BLaER1 (cell line): ENCODE data around the gene MITF.
A peak's percentile ranks its signal among the peaks of the same experiment; 100 is the strongest.
"Not testable (repeated sequence)": the region's sequence is repeated elsewhere in the genome, so short reads cannot be mapped to it uniquely, and the experiment has no call there.

ENCODE experiments used
- H3K27ac ChIP-seq: shearing (Covaris generic); formaldehyde crosslinking; 2 replicates; pipeline ENCODE4 v1.8.1; 2022
- H3K27me3 ChIP-seq: shearing (Covaris generic); formaldehyde crosslinking; 2 replicates; pipeline ENCODE4 v1.8.1; 2022
- H3K36me3 ChIP-seq: shearing (Covaris generic); formaldehyde crosslinking; 2 replicates; pipeline ENCODE4 v1.8.1; 2022
- H3K4me1 ChIP-seq: shearing (Covaris generic); formaldehyde crosslinking; 2 replicates; pipeline ENCODE4 v1.8.1; 2022
- H3K4me2 ChIP-seq: shearing (Covaris generic); formaldehyde crosslinking; 2 replicates; pipeline ENCODE4 v1.8.1; 2022
- H3K4me3 ChIP-seq: shearing (Covaris generic); formaldehyde crosslinking; 2 replicates; pipeline ENCODE4 v1.8.1; 2022
- H3K9ac ChIP-seq: shearing (Covaris generic); formaldehyde crosslinking; 2 replicates; pipeline ENCODE4 v1.8.1; 2022
- H3K9me3 ChIP-seq: shearing (Covaris generic); formaldehyde crosslinking; 2 replicates; pipeline ENCODE4 v1.8.1; 2022
- H4K20me1 ChIP-seq: shearing (Covaris generic); formaldehyde crosslinking; 2 replicates; pipeline ENCODE4 v1.8.1; 2022
- Cebpa-rat ChIP-seq: shearing (Covaris generic); IDR thresholded peaks from 2 replicates; pipeline ENCODE4 v1.8.1; 2022

The MITF gene

GRCh38 chr3:69781593-69781992 lies 42.3 kb downstream of the MITF start:
- H3K4me3 ChIP-seq, result no peak overlapping the region
- no peak overlapping the region for H3K27ac ChIP-seq
- no peak overlapping the region for H3K9ac ChIP-seq
- H3K4me1 ChIP-seq, result no peaks in the 10 kb centered on the region
- H3K36me3 ChIP-seq, result no peaks in the 10 kb centered on the region
- no peaks in the 10 kb centered on the region for H3K9me3 ChIP-seq
- no peaks in the 10 kb centered on the region for H3K27me3 ChIP-seq
- TF ChIP-seq Cebpa-rat, result no peak
- no peak overlapping the region for H3K4me2 ChIP-seq
- H4K20me1 ChIP-seq, result no peaks in the 10 kb centered on the region

GRCh38 chr3:69784954-69785514 lies 45.8 kb downstream of the MITF start:
- Histone ChIP-seq H3K36me3 (no peaks in the 10 kb centered on the region), H3K4me2 (no peak overlapping the region), H3K27ac (no peak overlapping the region), H3K9me3 (no peaks in the 10 kb centered on the region), H3K4me3 (no peak overlapping the region), H3K4me1 (no peaks in the 10 kb centered on the region), H3K9ac (no peak overlapping the region), H4K20me1 (no peaks in the 10 kb centered on the region), H3K27me3 (no peaks in the 10 kb centered on the region)
- no peak for TF ChIP-seq Cebpa-rat

DNA sequence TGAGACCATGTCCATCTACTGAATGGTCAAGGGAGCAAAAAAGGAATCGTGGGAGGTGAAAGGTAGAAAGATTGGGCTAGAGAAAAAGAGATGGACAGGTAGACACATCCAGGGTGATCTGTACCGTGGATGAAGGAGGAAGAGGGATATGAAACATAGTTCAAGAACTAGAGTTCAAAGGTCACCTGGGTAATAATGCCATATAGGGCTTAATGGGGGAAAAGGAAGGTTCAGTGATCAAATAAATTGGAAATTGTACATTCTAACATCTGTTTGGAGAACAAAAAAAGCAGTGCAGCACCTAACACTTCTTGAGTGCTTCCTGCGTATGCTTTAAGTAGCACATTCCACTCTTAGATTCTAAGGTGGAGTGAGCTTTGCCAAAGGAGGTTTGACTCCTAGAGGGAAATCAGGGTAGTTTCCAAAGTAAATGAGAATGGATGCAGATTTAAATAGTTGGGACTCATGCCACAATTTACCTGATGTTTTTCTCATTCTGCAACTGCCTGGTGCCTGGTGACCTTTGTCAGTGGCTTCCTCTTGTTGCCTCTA lies 46.6 kb downstream of the MITF start:
- no peaks in the 10 kb centered on the region for H3K9me3 ChIP-seq
- H4K20me1 ChIP-seq, result no peaks in the 10 kb centered on the region
- H3K27ac ChIP-seq, result no peak overlapping the region
- H3K27me3 ChIP-seq, result no peaks in the 10 kb centered on the region
- H3K4me2 ChIP-seq, result no peak overlapping the region
- TF ChIP-seq Cebpa-rat, result no peak
- H3K4me1 ChIP-seq, result no peaks in the 10 kb centered on the region
- no peak overlapping the region for H3K4me3 ChIP-seq
- no peaks in the 10 kb centered on the region for H3K36me3 ChIP-seq
- H3K9ac ChIP-seq, result no peak overlapping the region

DNA sequence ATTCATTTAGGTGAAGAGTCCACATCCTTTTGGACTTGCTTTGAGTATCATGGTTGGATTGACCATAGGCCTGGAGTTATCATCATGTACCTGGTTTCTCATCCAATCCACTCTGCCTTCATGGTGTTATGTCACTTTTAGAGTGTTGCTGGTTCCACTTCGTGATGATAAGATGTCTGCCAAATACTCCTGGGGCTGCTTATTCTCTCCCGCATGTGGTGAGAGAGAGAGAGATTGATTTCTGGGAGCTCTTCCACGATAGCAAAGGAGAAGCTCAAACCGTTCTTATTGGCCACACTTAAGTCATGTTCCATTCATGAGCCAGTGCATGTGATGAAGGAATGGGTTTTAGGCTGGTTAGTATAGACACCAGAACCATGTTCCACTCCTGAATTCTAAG lies 47.6 kb downstream of the MITF start:
- no peak overlapping the region for H3K27ac ChIP-seq
- H3K9me3 ChIP-seq, result no peaks in the 10 kb centered on the region
- no peak overlapping the region for H3K4me3 ChIP-seq
- H3K9ac ChIP-seq, result no peak overlapping the region
- no peaks in the 10 kb centered on the region for H4K20me1 ChIP-seq
- no peaks in the 10 kb centered on the region for H3K4me1 ChIP-seq
- no peak overlapping the region for H3K4me2 ChIP-seq
- TF ChIP-seq Cebpa-rat, result no peak
- H3K36me3 ChIP-seq, result no peaks in the 10 kb centered on the region
- H3K27me3 ChIP-seq, result no peaks in the 10 kb centered on the region

DNA sequence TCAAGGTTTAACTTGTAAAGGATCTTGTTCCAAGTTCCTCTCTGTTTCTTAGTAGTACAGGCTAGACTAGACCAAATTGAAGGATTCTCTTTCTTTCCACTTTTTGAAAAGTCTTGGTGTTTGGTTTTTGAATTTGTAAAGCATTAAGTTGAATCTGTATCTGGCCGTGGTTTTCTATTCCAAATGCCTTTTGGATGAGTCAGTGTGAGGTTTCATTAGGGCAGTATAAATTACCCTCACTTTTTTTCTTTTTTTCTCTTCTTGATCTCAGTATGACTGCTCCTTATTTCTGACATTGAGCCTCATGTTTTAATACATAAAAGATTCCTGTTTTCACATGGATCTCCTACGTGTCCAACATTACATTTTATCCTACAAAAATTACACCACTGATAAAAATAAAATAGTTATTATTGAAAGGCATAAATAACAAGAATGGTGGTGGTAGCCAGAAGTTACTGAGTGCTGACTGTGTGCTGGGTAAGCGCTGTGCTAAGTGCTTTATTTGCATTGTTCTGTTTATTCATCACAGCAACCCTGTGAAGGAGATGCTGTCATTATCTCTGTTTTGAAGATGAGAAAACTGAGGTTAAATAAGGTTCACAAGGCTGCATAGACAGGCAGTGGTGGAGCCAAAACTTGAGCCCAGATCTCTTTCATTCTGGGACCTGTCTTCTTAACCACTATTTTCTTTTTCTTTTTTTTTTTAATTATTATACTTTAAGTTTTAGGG lies 48.3 kb downstream of the MITF start:
- no peak overlapping the region for H3K4me2 ChIP-seq
- no peak overlapping the region for H3K9ac ChIP-seq
- H3K4me1 ChIP-seq, result no peaks in the 10 kb centered on the region
- no peaks in the 10 kb centered on the region for H3K36me3 ChIP-seq
- no peaks in the 10 kb centered on the region for H4K20me1 ChIP-seq
- H3K4me3 ChIP-seq, result no peak overlapping the region
- H3K27me3 ChIP-seq, result no peaks in the 10 kb centered on the region
- TF ChIP-seq Cebpa-rat, result no peak
- no peaks in the 10 kb centered on the region for H3K9me3 ChIP-seq
- no peak overlapping the region for H3K27ac ChIP-seq

- Histone ChIP-seq H3K4me1 (no peaks in the 10 kb centered on the region), H3K27me3 (no peaks in the 10 kb centered on the region), H3K9me3 (no peaks in the 10 kb centered on the region), H3K27ac (no peak overlapping the region), H3K36me3 (no peaks in the 10 kb centered on the region), H3K4me3 (no peak overlapping the region), H3K9ac (no peak overlapping the region), H3K4me2 (no peak overlapping the region), H4K20me1 (no peaks in the 10 kb centered on the region)
- TF ChIP-seq Cebpa-rat, result no peak
Observed at GRCh38 chr3:69791106-69791505, 51.8 kb downstream of the MITF start.

DNA sequence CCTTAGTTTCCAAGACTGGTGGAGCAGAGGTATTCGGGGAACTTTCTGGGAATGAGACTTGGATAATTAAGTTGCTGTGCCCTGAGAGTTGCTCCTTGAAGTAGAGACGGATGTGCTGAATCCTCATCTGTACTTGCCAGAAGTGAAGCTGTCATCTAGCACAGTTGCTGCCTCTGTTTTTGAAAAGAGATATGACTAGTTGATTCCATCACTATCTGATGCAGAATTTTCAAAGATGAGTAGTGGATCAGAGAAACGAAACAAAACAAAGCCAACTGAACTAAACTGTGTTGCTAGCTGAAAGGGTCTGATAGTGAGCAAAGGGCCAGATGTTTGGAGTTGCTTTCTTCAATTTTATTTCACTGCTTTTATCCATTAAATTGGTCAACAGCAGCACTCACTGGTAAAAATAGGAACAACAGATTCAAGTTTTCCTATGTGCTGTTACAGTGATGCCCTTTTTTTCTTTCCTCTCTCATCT lies 52.7 kb downstream of the MITF start:
- Histone ChIP-seq H3K4me1 (no peaks in the 10 kb centered on the region), H3K27ac (no peak overlapping the region), H3K36me3 (no peaks in the 10 kb centered on the region), H4K20me1 (no peaks in the 10 kb centered on the region), H3K9ac (no peak overlapping the region), H3K4me3 (no peak overlapping the region), H3K27me3 (no peaks in the 10 kb centered on the region), H3K4me2 (no peak overlapping the region), H3K9me3 (no peaks in the 10 kb centered on the region)
- TF ChIP-seq Cebpa-rat, result no peak

GRCh38 chr3:69796126-69796525 lies 56.9 kb downstream of the MITF start:
- H3K4me3 ChIP-seq, H3K36me3 ChIP-seq, H3K9ac ChIP-seq, H3K4me2 ChIP-seq, H3K27me3 ChIP-seq, H3K27ac ChIP-seq, H3K9me3 ChIP-seq, H3K4me1 ChIP-seq, H4K20me1 ChIP-seq: not testable (repeated sequence)

DNA sequence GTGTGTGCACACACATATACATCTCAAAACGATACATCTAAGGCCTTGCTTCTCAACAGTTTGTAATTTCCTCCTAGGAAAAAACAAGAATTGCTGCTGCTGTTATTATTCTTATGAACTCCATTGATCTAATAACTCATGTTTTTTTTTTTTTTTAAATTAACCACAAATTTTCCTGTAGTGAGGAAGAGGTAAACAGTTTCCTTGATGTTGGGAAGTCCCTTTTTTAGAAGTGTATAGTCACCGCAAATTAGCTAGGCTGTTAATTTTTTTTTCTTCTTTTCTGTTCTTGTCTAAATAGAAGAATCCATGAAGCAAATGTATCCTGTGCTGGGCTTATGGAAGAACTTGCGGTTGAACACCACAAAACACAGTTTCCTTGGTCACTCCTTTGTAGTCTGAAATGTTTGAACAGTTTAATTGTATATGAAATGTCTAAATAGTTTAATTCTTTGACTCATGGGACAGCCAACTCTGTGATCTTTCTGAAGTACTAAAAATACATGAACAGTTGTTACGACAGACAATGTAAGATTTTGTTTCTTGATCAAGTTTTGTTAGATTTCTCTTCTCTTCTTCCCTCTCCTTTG lies 64.5 kb downstream of the MITF start:
- peaks cover 25% of the 10 kb centered on the region for H3K4me1 ChIP-seq
- TF ChIP-seq Cebpa-rat, result no peak
- H3K27ac ChIP-seq, result no peak overlapping the region
- no peaks in the 10 kb centered on the region for H3K36me3 ChIP-seq
- no peaks in the 10 kb centered on the region for H4K20me1 ChIP-seq
- H3K27me3 ChIP-seq, result no peaks in the 10 kb centered on the region
- H3K9me3 ChIP-seq, result no peaks in the 10 kb centered on the region
- H3K4me2 ChIP-seq, result peak overlapping the region; percentile 61
- H3K4me3 ChIP-seq, result no peak overlapping the region
- H3K9ac ChIP-seq, result no peak overlapping the region

DNA sequence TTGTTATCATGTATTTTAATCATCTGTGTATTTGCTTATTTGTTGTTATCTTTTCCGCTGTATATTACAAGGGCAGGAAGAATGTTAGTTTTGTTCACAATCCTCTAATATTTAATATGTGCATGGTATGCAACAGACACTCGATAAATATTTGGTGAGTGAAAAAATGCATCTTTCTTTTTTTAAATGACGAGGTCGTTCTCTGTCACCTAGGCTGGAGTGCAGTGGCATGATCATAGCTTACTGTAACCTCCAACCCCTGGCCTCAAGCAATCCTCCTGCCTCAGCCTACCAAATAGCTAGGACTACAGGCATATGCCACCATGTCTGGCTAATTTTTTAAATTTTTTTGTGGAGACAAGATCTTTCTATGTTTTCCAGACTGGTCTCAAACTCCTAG lies 66.2 kb downstream of the MITF start:
- peaks cover 25% of the 10 kb centered on the region for H3K4me1 ChIP-seq
- no peaks in the 10 kb centered on the region for H3K9me3 ChIP-seq
- H3K4me2 ChIP-seq, result no peak overlapping the region
- no peak overlapping the region for H3K9ac ChIP-seq
- no peak overlapping the region for H3K27ac ChIP-seq
- no peak overlapping the region for H3K4me3 ChIP-seq
- no peaks in the 10 kb centered on the region for H3K36me3 ChIP-seq
- no peaks in the 10 kb centered on the region for H3K27me3 ChIP-seq
- TF ChIP-seq Cebpa-rat, result no peak
- no peaks in the 10 kb centered on the region for H4K20me1 ChIP-seq
